ENCODE data around the gene SYNE2. TPM values are rescaled to one million over a fixed set of nuclear protein-coding genes. Genes with fewer than 3 reads are reported as not detected.

SYNE2 gene
- total and polyA plus RNA-seq, 10 of the 15 experiments (the other 5 are each of a cell fraction or from before 2014, with no cell fraction given) = 2.1 to 52.7 (median 38.1) TPM

DNA sequence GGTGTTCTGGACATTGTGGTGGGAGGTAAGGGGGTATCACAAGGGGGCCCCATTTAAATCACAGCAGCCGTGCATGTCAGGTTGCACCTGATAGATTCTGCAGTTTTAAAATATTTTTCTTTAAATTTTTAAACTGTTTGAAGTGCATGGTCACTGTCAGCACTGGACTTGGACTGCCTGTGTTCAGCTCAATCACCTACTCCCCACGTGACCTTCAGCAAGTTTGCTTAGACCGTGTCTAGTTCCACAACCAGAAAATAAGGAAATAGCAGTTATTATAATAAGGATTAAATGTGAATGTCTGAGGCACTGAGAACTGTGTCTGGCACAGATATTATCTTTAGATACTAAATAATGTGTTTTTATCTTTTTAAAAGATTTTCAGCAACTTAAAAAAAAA, 376.7 kb downstream of the SYNE2 start:
- no peak for DNase-seq (ENCODE audit: low read depth, low spot score)
- in situ Hi-C loops (cut with MboI) = no loop called here
- H3K79me2 ChIP-seq (ENCODE audit: control insufficient read depth, insufficient read depth, low read length) = peaks cover 2% of the 10 kb centered on the region; the same call in 1 of the 2 replicates
- RAD21 ChIA-PET (ENCODE audit: unreplicated experiment) = interaction anchor here (0.7 to 1.0 kb wide), 2 partner anchors 11 to 58 kb away, joined by 3 read pairs; no protein-coding TSS in a partner anchor
- no peaks in the 10 kb centered on the region for H3K9me3 ChIP-seq (replicated peaks; ENCODE audit: control insufficient read depth, insufficient read depth, low read length)
- no TSS peak for BruUV-seq (replicated peaks)
- CTCF ChIA-PET = interaction anchor here (1.3 kb wide), 1 partner anchor 20 kb away, joined by 3 read pairs; no protein-coding TSS in a partner anchor
- POLR2A ChIA-PET = no interaction called here
- no peak overlapping the region for H2AFZ ChIP-seq (ENCODE audit: control insufficient read depth, low read depth, low read length)
- H3K36me3 ChIP-seq (ENCODE audit: control insufficient read depth in 2 of 2, insufficient read depth in 2 of 2, low read length in 1 of 2) = peaks cover 4 to 10% of the 10 kb centered on the region in 2 experiments; a peak in 3 of 4 replicates
- H3K9ac ChIP-seq (ENCODE audit: control insufficient read depth, insufficient read depth, low read length) = no peak overlapping the region
- H3K27ac ChIP-seq (ENCODE audit: control insufficient read depth, insufficient read depth) = no peak overlapping the region
- no peaks in the 10 kb centered on the region for H4K20me1 ChIP-seq (ENCODE audit: control insufficient read depth, insufficient read depth)
- H3K27me3 ChIP-seq (replicated peaks in 1 of 2; ENCODE audit: control insufficient read depth in 2 of 2, insufficient read depth in 2 of 2, low read length in 1 of 2) = no peaks in the 10 kb centered on the region
- 96% methylated on average over 3 of the region's 3 CpGs for WGBS (ENCODE audit: insufficient coverage, insufficient replicate concordance, low lambda C conversion rate, missing lambda C conversion rate)
- no peak for TF ChIP-seq BHLHE40 (IDR thresholded peaks at IDR 0.05; ENCODE audit: borderline replicate concordance in 1 of 2, low read depth in 2 of 2, low read length in 1 of 2)
- no peak for TF ChIP-seq TAF1 (IDR thresholded peaks at IDR 0.05; ENCODE audit: borderline replicate concordance, low read depth, low read length)
- TF ChIP-seq MXI1 (IDR thresholded peaks at IDR 0.05; ENCODE audit: low read depth, low read length) = no peak
- TF ChIP-seq IKZF2 (IDR thresholded peaks at IDR 0.05) = no peak
- no peak for TF ChIP-seq SUPT20H (IDR thresholded peaks at IDR 0.05; ENCODE audit: borderline replicate concordance, control insufficient read depth, low read depth, low read length)
- TF ChIP-seq, protein P1, sequence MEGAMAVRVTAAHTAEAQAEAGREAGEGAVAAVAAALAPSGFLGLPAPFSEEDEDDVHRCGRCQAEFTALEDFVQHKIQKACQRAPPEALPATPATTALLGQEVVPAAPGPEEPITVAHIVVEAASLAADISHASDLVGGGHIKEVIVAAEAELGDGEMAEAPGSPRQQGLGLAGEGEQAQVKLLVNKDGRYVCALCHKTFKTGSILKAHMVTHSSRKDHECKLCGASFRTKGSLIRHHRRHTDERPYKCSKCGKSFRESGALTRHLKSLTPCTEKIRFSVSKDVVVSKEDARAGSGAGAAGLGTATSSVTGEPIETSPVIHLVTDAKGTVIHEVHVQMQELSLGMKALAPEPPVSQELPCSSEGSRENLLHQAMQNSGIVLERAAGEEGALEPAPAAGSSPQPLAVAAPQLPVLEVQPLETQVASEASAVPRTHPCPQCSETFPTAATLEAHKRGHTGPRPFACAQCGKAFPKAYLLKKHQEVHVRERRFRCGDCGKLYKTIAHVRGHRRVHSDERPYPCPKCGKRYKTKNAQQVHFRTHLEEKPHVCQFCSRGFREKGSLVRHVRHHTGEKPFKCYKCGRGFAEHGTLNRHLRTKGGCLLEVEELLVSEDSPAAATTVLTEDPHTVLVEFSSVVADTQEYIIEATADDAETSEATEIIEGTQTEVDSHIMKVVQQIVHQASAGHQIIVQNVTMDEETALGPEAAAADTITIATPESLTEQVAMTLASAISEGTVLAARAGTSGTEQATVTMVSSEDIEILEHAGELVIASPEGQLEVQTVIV (IDR thresholded peaks at IDR 0.05; ENCODE audit: borderline replicate concordance, partially characterized antibody) = no peak
- TF ChIP-seq BMI1 (IDR thresholded peaks at IDR 0.05; ENCODE audit: borderline replicate concordance) = no peak
- TF ChIP-seq YBX1 (IDR thresholded peaks at IDR 0.05) = no peak
- no peak for TF ChIP-seq ZNF622 (IDR thresholded peaks at IDR 0.05)
- TF ChIP-seq HDAC2 (IDR thresholded peaks at IDR 0.05) = no peak
- no peak for TF ChIP-seq PML (IDR thresholded peaks at IDR 0.05; ENCODE audit: low read length)
- no peak for TF ChIP-seq POLR2A (IDR thresholded peaks at IDR 0.05; ENCODE audit: low read depth, low read length)
- TF ChIP-seq, protein P2, sequence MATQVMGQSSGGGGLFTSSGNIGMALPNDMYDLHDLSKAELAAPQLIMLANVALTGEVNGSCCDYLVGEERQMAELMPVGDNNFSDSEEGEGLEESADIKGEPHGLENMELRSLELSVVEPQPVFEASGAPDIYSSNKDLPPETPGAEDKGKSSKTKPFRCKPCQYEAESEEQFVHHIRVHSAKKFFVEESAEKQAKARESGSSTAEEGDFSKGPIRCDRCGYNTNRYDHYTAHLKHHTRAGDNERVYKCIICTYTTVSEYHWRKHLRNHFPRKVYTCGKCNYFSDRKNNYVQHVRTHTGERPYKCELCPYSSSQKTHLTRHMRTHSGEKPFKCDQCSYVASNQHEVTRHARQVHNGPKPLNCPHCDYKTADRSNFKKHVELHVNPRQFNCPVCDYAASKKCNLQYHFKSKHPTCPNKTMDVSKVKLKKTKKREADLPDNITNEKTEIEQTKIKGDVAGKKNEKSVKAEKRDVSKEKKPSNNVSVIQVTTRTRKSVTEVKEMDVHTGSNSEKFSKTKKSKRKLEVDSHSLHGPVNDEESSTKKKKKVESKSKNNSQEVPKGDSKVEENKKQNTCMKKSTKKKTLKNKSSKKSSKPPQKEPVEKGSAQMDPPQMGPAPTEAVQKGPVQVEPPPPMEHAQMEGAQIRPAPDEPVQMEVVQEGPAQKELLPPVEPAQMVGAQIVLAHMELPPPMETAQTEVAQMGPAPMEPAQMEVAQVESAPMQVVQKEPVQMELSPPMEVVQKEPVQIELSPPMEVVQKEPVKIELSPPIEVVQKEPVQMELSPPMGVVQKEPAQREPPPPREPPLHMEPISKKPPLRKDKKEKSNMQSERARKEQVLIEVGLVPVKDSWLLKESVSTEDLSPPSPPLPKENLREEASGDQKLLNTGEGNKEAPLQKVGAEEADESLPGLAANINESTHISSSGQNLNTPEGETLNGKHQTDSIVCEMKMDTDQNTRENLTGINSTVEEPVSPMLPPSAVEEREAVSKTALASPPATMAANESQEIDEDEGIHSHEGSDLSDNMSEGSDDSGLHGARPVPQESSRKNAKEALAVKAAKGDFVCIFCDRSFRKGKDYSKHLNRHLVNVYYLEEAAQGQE (IDR thresholded peaks at IDR 0.05; ENCODE audit: low read depth, low read length) = no peak
- SMC1A ChIA-PET (ENCODE audit: uncharacterized antibody, unreplicated experiment) = interaction anchor here (3.1 kb wide), 1 partner anchor 11 kb away, joined by 12 read pairs; no protein-coding TSS in a partner anchor
- FAIRE-seq = no peak
- peaks cover 27% of the 10 kb centered on the region for H3K4me1 ChIP-seq (ENCODE audit: control insufficient read depth, insufficient read depth, low read length)
- intact Hi-C loops (cut with micrococcal nuclease; ENCODE audit: unreplicated experiment) = no loop called here
- no peak overlapping the region for H3K4me3 ChIP-seq
- no peak for ATAC-seq
- H3K4me2 ChIP-seq (ENCODE audit: control insufficient read depth, insufficient read depth) = no peak overlapping the region
